Loucy (cell line): ENCODE results near the gene ITCH.

Experiments
- H2AFZ ChIP-seq: fragments of 200-600 bp; sonication (generic); 2 replicates; pipeline ENCODE4 v1.6.0; 2016; ENCODE audit warnings: antibody characterized with exemption, mild to moderate bottlenecking, low read length, moderate library complexity
- H3F3A ChIP-seq: fragments of 200-600 bp; 2 replicates; pipeline ENCODE4 v1.6.0; 2016; ENCODE audit warnings: antibody characterized with exemption, low read depth, mild to moderate bottlenecking
- H3K27me3 ChIP-seq: fragments of 200-600 bp; sonication (generic); 2 replicates; pipeline ENCODE4 v1.6.1; 2014; ENCODE audit warnings: low read length, mild to moderate bottlenecking; ENCODE audit not compliant: insufficient read depth, poor library complexity, severe bottlenecking
- H3K36me3 ChIP-seq: fragments of 200-600 bp; sonication (generic); 2 replicates; pipeline ENCODE4 v1.6.1; 2016; ENCODE audit warnings: low read length; ENCODE audit not compliant: insufficient read depth
- H3K4me1 ChIP-seq: fragments of 200-600 bp; sonication (generic); 2 replicates; pipeline ENCODE4 v1.5.1; 2014; ENCODE audit warnings: low read length, mild to moderate bottlenecking; ENCODE audit not compliant: insufficient read depth, poor library complexity, severe bottlenecking
- H3K4me2 ChIP-seq: fragments of 200-600 bp; sonication (generic); 2 replicates; pipeline ENCODE4 v1.6.0; 2014; ENCODE audit warnings: antibody characterized with exemption, low read length, low read depth, mild to moderate bottlenecking; ENCODE audit not compliant: poor library complexity, severe bottlenecking
- H3K4me3 ChIP-seq: fragments of 200-600 bp; sonication (generic); 2 replicates; pipeline ENCODE4 v1.5.1; 2014; ENCODE audit warnings: low read length, mild to moderate bottlenecking, mixed read lengths; ENCODE audit not compliant: poor library complexity, severe bottlenecking
- H3K79me2 ChIP-seq: fragments of 200-600 bp; sonication (generic); 2 replicates; pipeline ENCODE4 v1.6.1; 2014; ENCODE audit warnings: low read length; ENCODE audit not compliant: insufficient read depth
- H3K9ac ChIP-seq: fragments of 200-600 bp; sonication (generic); 2 replicates; pipeline ENCODE4 v1.6.0; 2014; ENCODE audit warnings: mild to moderate bottlenecking, low read depth, low read length, moderate library complexity; ENCODE audit not compliant: poor library complexity, severe bottlenecking
- H3K9me2 ChIP-seq: fragments of 200-600 bp; sonication (generic); replicated peaks from 2 replicates; pipeline ENCODE4 v1.6.1; 2016; ENCODE audit warnings: low read depth, low read length, mixed read lengths
- H3K9me3 ChIP-seq: fragments of 200-600 bp; sonication (generic); 2 replicates; pipeline ENCODE4 v1.6.1; 2014; ENCODE audit warnings: mild to moderate bottlenecking, antibody characterized with exemption, low read length, low read depth; ENCODE audit not compliant: insufficient read depth
- H4K20me1 ChIP-seq: fragments of 200-600 bp; sonication (generic); 2 replicates; pipeline ENCODE4 v1.6.0; 2014; ENCODE audit warnings: antibody characterized with exemption, low read length, mild to moderate bottlenecking; ENCODE audit not compliant: insufficient read depth, poor library complexity, severe bottlenecking
- EZH2phosphoT487 ChIP-seq: fragments of 200-600 bp; IDR thresholded peaks from 2 replicates; pipeline ENCODE4 v1.6.1; 2018; ENCODE audit warnings: antibody characterized with exemption, mild to moderate bottlenecking, moderate library complexity, borderline replicate concordance
- TF ChIP-seq, protein P1 (sequence below): fragments of 200-600 bp; sonication (generic); conservative IDR thresholded peaks from 2 replicates; pipeline ENCODE4 v1.5.1; 2014; ENCODE audit warnings: mild to moderate bottlenecking, antibody characterized with exemption, low read length

ITCH gene

DNA sequence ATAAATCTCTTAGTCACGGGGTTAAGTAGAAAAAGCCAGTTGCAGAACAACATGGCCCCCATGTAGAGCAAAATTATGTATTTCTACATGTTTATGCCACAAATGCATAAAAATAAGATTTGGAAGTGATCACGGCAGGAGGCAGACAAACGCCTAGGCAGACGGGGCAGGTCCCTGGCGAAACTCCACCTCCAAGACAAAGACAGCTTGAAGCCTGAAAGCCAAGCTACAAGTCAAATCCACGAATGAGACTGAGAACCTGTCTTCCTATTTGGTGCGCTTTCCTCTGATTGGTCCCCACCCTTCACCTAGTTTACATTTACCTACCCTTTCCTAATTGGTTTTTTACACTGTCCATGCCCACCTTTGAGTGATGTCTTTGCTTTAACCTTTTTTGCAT, 31.2 kb upstream of the ITCH start:
- H4K20me1 ChIP-seq, result no peaks in the 10 kb centered on the region
- H3K79me2 ChIP-seq, result no peaks in the 10 kb centered on the region
- TF ChIP-seq, protein P1, sequence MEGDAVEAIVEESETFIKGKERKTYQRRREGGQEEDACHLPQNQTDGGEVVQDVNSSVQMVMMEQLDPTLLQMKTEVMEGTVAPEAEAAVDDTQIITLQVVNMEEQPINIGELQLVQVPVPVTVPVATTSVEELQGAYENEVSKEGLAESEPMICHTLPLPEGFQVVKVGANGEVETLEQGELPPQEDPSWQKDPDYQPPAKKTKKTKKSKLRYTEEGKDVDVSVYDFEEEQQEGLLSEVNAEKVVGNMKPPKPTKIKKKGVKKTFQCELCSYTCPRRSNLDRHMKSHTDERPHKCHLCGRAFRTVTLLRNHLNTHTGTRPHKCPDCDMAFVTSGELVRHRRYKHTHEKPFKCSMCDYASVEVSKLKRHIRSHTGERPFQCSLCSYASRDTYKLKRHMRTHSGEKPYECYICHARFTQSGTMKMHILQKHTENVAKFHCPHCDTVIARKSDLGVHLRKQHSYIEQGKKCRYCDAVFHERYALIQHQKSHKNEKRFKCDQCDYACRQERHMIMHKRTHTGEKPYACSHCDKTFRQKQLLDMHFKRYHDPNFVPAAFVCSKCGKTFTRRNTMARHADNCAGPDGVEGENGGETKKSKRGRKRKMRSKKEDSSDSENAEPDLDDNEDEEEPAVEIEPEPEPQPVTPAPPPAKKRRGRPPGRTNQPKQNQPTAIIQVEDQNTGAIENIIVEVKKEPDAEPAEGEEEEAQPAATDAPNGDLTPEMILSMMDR, result no peak
- TF ChIP-seq EZH2phosphoT487, result no peak
- H2AFZ ChIP-seq, result no peak overlapping the region
- H3K4me3 ChIP-seq, result no peak overlapping the region
- no peaks in the 10 kb centered on the region for H3K36me3 ChIP-seq
- H3F3A ChIP-seq, result no peaks in the 10 kb centered on the region
- H3K4me1 ChIP-seq, result peaks cover 8% of the 10 kb centered on the region
- H3K9me2 ChIP-seq, result no peaks in the 10 kb centered on the region
- H3K27me3 ChIP-seq, result no peaks in the 10 kb centered on the region
- H3K9me3 ChIP-seq, result no peaks in the 10 kb centered on the region
- H3K4me2 ChIP-seq, result no peak overlapping the region
- no peak overlapping the region for H3K9ac ChIP-seq

DNA sequence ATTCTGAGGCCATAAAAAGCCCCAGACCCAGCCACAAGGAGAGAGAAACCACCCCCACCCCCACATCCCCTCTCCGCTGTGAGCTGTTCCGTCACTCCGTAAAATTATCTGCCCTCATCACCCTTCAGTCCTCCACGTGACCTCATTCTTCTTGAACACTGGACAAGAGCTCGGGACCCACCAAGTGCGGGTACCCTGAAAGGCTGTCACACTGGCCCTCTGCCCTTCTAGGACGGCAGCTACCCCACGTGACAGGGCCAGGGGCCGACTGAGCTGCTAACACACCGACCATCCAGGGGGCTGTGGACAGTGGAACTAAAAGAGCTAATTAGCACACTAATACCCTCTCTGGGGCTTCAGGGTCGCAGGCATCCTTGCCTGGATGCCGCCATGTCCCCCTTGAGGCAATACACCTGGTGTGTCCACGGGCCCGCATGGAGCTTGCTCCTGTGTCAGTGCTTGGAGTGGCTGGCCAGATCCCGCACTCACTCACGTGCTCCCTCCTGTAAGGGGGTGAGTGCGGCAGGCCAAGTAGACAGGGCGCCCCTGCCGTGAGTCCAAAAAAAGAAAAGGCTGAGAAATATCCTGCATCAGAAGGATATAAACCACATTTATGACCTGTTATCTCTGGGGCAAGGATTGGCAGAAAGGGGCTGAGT, 30.7 kb upstream of the ITCH start:
- H3K36me3 ChIP-seq, result no peaks in the 10 kb centered on the region
- H2AFZ ChIP-seq, result no peak overlapping the region
- H3K4me1 ChIP-seq, result peaks cover 4% of the 10 kb centered on the region
- H3K4me2 ChIP-seq, result no peak overlapping the region
- H3K27me3 ChIP-seq, result no peaks in the 10 kb centered on the region
- no peaks in the 10 kb centered on the region for H3K79me2 ChIP-seq
- H3K9ac ChIP-seq, result no peak overlapping the region
- H3F3A ChIP-seq, result no peaks in the 10 kb centered on the region
- H4K20me1 ChIP-seq, result no peaks in the 10 kb centered on the region
- no peak overlapping the region for H3K4me3 ChIP-seq
- TF ChIP-seq EZH2phosphoT487, result no peak
- TF ChIP-seq, protein P1, result no peak
- no peaks in the 10 kb centered on the region for H3K9me2 ChIP-seq
- no peaks in the 10 kb centered on the region for H3K9me3 ChIP-seq

DNA sequence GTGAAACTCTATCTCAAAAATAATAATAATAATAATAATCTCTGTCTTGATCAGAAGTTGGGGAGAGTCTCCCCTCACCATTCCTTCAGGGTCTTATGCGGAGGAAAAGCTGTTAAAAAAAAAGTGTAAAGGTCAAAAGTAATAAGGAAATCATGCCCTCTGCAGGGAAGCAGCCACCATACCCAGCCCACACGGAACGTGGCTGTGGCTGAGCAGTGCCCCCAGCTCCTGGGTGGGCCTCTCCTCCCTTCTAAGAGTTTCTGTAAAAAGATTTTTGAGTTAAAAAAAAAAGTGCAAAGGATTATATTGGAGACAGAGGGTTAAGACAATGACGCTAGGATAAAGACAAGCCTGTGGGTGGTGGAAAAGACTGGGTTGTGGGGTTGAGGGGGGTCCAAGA, 29.3 kb upstream of the ITCH start:
- H3K4me3 ChIP-seq, result no peak overlapping the region
- peaks cover 4% of the 10 kb centered on the region for H3K4me1 ChIP-seq
- H3K79me2 ChIP-seq, result no peaks in the 10 kb centered on the region
- no peaks in the 10 kb centered on the region for H3K9me2 ChIP-seq
- H3K9me3 ChIP-seq, result no peaks in the 10 kb centered on the region
- H3K36me3 ChIP-seq, result no peaks in the 10 kb centered on the region
- no peak overlapping the region for H3K9ac ChIP-seq
- TF ChIP-seq, protein P1, result no peak
- TF ChIP-seq EZH2phosphoT487, result no peak
- no peaks in the 10 kb centered on the region for H3K27me3 ChIP-seq
- H3K4me2 ChIP-seq, result no peak overlapping the region
- H2AFZ ChIP-seq, result no peak overlapping the region
- H3F3A ChIP-seq, result no peaks in the 10 kb centered on the region
- no peaks in the 10 kb centered on the region for H4K20me1 ChIP-seq
